ENCODE measurements around the gene ZNF175.
A peak's percentile ranks its signal among the peaks of the same experiment; 100 is the strongest.
"Not testable (repeated sequence)": the region's sequence is repeated elsewhere in the genome, so short reads cannot be mapped to it uniquely, and the experiment has no call there.

The ZNF175 gene

GRCh38 chr19:51592521-51592920 lies 21.4 kb downstream of the ZNF175 start:
- no peak for DNase-seq

GRCh38 chr19:51593138-51593890 lies 22.2 kb downstream of the ZNF175 start:
- no peak for DNase-seq

GRCh38 chr19:51593969-51594773 lies 23.1 kb downstream of the ZNF175 start:
- DNase-seq, result peak; percentile 99

- no peak for DNase-seq
These were observed 23.7 kb downstream of the ZNF175 start for GRCh38 chr19:51594774-51595109.

DNA sequence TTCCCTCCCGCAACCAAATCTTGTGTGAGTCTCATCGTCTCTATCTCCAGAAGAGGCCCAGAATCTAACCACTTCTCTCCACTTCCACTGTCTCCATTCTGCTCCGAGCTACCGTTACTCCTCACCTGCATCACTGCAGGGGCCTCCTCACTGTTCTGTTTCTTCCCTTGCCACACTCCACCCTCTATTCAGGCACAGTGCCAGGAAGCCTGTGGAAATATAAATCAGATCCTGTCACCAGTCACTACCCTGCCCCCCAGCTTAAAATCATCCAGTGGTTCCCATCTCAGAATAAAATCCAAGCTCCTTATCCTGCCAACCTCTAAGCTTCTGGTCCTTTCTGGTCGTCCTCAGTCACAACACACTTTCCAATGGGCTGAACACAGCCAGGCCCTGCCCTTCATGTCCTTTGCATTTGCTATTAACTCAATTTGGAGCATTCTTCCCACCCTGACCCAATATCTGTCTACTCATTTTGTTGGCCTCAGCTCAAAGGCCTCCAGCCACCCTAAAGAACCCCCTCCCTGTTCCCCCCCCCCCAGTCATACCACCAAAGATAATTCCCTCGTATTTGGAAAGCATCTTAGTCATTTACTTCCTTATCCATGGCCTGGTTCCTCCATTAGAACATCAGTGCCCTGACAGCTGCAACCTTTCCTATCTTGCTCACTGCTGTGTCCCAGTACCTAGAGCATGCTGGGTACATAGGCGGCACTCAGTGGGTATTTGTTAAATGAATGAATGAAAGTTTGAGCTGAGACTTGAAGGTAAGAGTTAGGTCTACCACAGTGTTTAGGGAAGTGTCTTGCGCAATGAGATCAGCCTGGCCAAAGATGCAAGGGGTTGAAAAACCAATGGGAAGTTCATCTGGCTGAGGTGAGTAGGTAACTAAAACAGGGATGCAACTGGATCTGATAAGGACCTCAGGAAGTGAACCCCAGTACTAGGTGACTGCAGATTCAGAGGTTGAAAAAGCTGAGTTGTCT lies 24.4 kb downstream of the ZNF175 start:
- peak; percentile 69 for DNase-seq

- DNase-seq, result no peak
These were observed 27.3 kb downstream of the ZNF175 start for GRCh38 chr19:51598159-51598915.

DNA sequence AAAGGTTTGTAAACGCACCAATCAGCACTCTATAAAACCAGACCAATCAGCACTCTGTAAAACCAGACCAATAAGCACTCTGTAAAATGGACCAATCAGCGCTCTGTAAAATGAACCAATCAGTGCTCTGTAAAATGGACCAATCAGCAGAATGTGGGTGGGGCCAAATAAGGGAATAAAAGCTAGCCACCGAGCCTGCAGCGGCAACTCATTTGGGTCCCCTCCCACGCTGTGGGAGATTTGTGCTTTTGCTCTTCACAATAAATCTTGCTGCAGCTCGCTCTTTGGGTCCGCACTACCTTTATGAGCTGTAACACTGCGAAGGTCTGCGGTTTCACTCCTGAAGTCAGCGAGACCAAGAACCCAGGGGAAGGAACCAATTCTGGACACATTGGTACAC lies 28.0 kb downstream of the ZNF175 start:
- DNase-seq, result no peak

- DNase-seq, result no peak
These were observed 30.0 kb downstream of the ZNF175 start for GRCh38 chr19:51600940-51601580.

GRCh38 chr19:51602189-51602854 lies 31.2 kb downstream of the ZNF175 start:
- peak; percentile 28 for DNase-seq

- DNase-seq, result peak; percentile 86
These were observed 36.0 kb downstream of the ZNF175 start for GRCh38 chr19:51607077-51607476.

DNA sequence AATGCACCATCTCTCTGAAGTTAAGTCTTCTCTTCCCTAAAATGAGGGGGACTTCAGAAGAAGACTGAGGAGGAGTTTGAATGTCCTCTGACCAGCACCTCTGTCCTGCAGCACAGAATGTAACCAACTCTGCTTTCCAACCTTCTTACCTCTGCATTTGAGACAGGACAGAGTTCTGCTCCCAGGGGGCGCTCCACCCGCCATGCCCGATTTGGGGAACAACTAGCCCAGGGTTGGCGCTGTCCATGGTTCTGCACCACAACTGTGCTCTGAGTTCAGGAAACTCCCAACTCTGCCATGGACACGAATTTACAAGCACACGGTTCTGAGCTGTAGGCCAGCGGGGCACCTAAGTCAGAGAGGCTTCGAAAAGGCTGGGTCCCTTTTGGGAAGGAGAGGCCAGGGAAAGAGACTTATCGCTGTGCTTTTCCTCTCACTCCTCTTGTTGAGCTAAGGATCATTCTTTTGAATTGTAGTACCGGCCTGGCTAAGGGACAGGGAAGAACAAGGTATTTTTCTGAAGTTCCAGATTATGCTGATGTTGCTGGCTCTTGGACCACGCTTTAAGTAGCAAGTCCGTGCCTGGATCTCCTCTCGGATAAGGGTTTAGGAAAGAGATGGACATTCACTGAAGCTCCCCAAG lies 37.0 kb downstream of the ZNF175 start:
- peak; percentile 83 for DNase-seq

- DNase-seq, result no peak
These were observed 39.5 kb downstream of the ZNF175 start for GRCh38 chr19:51610576-51610975.

DNA sequence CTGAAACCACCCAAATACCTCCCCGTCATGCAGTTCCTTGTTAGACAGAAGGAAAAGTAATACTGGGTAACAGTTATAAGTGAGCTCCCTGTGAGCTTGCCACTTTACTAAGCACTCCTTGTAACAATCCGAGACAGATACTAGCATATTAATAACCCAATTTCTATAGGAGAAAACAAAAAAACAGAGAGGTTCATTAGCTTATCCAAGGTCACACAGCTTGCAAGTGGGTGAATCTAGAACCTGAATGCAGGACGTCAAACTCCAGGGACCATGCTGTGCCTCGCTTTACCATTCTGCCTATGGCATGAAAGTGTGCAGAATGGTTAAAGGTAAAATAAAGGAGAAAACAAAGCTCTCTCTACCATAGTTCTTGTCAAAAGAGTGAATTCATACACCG lies 43.7 kb downstream of the ZNF175 start:
- DNase-seq, result no peak

- no peak for DNase-seq
These were observed 44.9 kb downstream of the ZNF175 start for GRCh38 chr19:51615991-51616390.

- peak; percentile 99 for DNase-seq
These were observed 50.1 kb downstream of the ZNF175 start for GRCh38 chr19:51621178-51621577.

- DNase-seq, result no peak
These were observed 55.6 kb downstream of the ZNF175 start for GRCh38 chr19:51626675-51627074.

DNA sequence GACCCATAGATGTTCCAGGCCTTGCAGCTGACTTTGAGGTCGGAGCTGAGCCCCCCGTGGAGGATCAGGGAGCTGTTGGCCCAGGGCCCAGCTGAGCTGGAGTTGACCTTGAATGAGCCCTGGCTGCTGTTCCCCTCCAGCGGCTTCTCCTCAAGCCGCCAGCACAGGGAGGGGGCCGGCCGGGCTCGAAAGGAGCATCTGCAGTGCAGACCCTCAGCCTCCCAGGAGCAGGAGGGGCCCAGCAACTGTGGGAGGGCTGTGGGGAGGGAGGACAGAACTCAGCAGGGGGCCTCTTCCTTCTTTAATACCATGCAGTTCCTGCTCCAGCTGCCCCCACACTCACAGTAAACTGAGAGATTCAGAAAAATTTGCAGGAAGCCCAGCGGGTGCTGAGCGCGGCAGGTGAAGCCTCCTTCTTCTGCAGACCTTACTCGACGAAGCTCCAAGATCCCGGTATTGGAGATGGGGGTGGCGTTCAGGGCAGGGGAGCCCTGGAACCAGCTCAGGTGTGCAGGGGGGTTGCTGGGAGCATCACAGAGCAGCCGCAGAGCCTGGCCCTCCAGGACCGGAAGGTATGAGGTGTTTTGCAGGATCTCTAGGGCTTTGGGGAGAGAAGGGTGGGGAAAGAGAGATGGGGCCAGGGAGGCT lies 56.5 kb downstream of the ZNF175 start:
- no peak for DNase-seq

DNA sequence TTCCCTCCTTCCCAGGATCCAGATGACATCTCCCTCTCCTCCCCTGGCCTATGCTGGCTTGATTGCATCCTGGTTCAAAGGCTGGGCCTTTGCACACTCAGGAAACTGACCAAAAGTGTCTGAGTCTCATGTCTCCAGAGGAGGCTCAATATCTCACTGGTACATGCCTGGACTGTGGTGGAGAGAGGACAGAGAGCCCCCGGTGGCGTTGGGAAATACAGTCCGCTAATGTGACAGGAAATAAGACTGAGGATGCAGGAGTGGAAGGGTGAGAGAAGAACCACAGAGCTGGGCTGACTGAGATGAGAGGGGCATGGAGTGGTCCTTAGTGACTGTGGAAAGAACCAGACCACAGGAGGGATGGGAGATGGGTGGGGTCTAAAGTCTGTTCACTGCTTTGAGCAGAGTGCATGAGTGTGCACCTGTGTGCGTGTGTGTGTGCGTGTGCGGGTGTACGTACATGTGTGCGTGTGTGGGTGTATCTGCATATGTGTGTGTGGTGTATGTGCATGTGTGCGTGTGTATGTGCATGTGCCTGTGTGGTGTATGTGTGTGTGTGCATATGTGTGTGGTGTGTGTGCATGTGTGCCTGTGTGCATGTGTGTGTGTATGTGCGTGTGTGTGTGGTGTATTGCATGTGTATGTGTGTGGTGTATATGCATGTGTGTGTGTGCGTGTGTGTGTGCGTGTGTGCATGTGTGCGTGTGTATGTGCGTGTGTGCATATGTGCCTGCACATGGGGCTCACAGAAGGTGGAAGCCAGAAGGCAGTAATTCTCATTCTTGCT lies 57.3 kb downstream of the ZNF175 start:
- DNase-seq, result peak; percentile 33

GRCh38 chr19:51630315-51630714 lies 59.2 kb downstream of the ZNF175 start, which contains the start of gene SIGLEC5:
TSS of gene SIGLEC5 (minus strand) at chr19:51630401. CDS start at chr19:51630335, 66 bp downstream.
- DNase-seq, result not testable (repeated sequence)

Data from MV-4-11 (cell line).